Esophagus muscularis mucosa (tissue), 4 donors: ENCODE measurements around the gene ARF3.

Source experiments
- EP300 ChIP-seq: sonication (generic); formaldehyde crosslinking; IDR thresholded peaks from one replicate; pipeline ENCODE4 v1.6.1; 2017; ENCODE audit warnings: antibody characterized with exemption
- POLR2A ChIP-seq: fragments of 450-650 bp; IDR thresholded peaks from one replicate; pipeline ENCODE4 v1.6.1; 2017; ENCODE audit warnings: antibody characterized with exemption, moderate library complexity, mild to moderate bottlenecking, low read depth
- POLR2AphosphoS5 ChIP-seq, 2 donors: sonication (generic); formaldehyde crosslinking; IDR thresholded peaks; one replicate each; pipeline ENCODE4 v1.6.1; 2017; ENCODE audit warnings: antibody characterized with exemption in 2 of 2
- TF ChIP-seq, protein P1 (sequence below), 3 experiments: fragments of 200-600 bp in 2 of 3; fragments of 450-650 bp in 1 of 3; sonication (generic) in 2 of 3; IDR thresholded peaks; one replicate each; pipeline ENCODE4 v1.5.1; 2017 to 2019; ENCODE audit warnings: antibody characterized with exemption in 3 of 3, mild to moderate bottlenecking in 2 of 3, moderate library complexity in 1 of 3

DNA sequence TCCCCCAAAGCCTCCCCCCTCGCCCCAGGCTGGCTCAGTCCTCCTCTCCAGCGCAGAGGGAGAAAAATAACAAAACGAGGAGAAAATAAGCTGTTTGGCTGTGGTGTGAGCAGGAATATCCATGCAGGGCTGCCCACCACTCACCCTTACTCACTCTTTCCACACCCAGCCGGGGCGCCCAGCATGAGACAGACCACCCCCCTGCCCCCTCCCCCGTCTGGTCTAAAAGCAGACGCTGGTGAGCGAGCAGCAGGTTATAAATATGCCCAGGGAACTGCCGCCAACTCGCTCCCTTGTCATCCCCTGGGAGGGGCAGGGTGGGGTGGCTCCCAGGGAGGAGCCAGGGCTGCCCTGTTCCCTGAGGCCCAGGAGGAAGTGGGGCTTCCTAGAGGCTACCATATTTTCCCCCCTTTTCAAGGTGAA lies 28.2 kb upstream of the ARF3 start:
- TF ChIP-seq, protein P1, sequence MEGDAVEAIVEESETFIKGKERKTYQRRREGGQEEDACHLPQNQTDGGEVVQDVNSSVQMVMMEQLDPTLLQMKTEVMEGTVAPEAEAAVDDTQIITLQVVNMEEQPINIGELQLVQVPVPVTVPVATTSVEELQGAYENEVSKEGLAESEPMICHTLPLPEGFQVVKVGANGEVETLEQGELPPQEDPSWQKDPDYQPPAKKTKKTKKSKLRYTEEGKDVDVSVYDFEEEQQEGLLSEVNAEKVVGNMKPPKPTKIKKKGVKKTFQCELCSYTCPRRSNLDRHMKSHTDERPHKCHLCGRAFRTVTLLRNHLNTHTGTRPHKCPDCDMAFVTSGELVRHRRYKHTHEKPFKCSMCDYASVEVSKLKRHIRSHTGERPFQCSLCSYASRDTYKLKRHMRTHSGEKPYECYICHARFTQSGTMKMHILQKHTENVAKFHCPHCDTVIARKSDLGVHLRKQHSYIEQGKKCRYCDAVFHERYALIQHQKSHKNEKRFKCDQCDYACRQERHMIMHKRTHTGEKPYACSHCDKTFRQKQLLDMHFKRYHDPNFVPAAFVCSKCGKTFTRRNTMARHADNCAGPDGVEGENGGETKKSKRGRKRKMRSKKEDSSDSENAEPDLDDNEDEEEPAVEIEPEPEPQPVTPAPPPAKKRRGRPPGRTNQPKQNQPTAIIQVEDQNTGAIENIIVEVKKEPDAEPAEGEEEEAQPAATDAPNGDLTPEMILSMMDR (IDR thresholded peaks at IDR 0.05): no peak
- TF ChIP-seq EP300: no peak
- no peak for TF ChIP-seq POLR2A
- TF ChIP-seq POLR2AphosphoS5 (IDR thresholded peaks at IDR 0.05): no peak
